ENCODE measurements around the gene GAD1. TPM values are rescaled to one million over a fixed set of nuclear protein-coding genes. Genes with fewer than 3 reads are reported as not detected.

Gene GAD1
- total and polyA plus RNA-seq, 2 donors: 0.43 to 0.85 TPM

GRCh38 chr2:170845343-170845742, 28.7 kb downstream of the GAD1 start:
- Histone ChIP-seq H3K4me1 (ENCODE audit: insufficient read depth) (no peaks in the 10 kb centered on the region), H3K4me3 (ENCODE audit: low read depth, low read length) (no peak overlapping the region), H3K27ac (ENCODE audit: low read depth) (no peak overlapping the region), H3K36me3 (ENCODE audit: insufficient read depth) (no peaks in the 10 kb centered on the region)
- DNase-seq (ENCODE audit: extremely low spot score): no peak
- WGBS: 83% methylated on average over 10 of the region's 10 CpGs

- DNase-seq (ENCODE audit: extremely low spot score): no peak
- no peak overlapping the region for H3K27ac ChIP-seq (ENCODE audit: low read depth)
- H3K4me3 ChIP-seq (ENCODE audit: low read depth, low read length): no peak overlapping the region
- H3K36me3 ChIP-seq (ENCODE audit: insufficient read depth): no peaks in the 10 kb centered on the region
- no peaks in the 10 kb centered on the region for H3K4me1 ChIP-seq (ENCODE audit: insufficient read depth)
These were observed 29.6 kb downstream of the GAD1 start for GRCh38 chr2:170846314-170846713.

GRCh38 chr2:170847716-170848115, 31.0 kb downstream of the GAD1 start:
- DNase-seq (ENCODE audit: extremely low spot score): no peak
- Histone ChIP-seq H3K4me3 (ENCODE audit: low read depth, low read length) (no peak overlapping the region), H3K27ac (ENCODE audit: low read depth) (no peak overlapping the region), H3K36me3 (ENCODE audit: insufficient read depth) (no peaks in the 10 kb centered on the region), H3K4me1 (ENCODE audit: insufficient read depth) (no peaks in the 10 kb centered on the region)
- 63% methylated on average over 4 of the region's 4 CpGs for WGBS

- no peaks in the 10 kb centered on the region for H3K4me1 ChIP-seq (ENCODE audit: insufficient read depth)
- no peaks in the 10 kb centered on the region for H3K36me3 ChIP-seq (ENCODE audit: insufficient read depth)
- H3K27ac ChIP-seq (ENCODE audit: low read depth): no peak overlapping the region
- H3K4me3 ChIP-seq (ENCODE audit: low read depth, low read length): no peak overlapping the region
- no peak for DNase-seq (ENCODE audit: extremely low spot score)
- WGBS: 86% methylated on average over 2 of the region's 2 CpGs
These were observed 31.9 kb downstream of the GAD1 start for GRCh38 chr2:170848587-170848986.

- no peaks in the 10 kb centered on the region for H3K36me3 ChIP-seq (ENCODE audit: insufficient read depth)
- WGBS: 93% methylated on average over 3 of the region's 3 CpGs
- no peak for DNase-seq (ENCODE audit: extremely low spot score)
These were observed 33.6 kb downstream of the GAD1 start for GRCh38 chr2:170850251-170850650.

GRCh38 chr2:170851635-170852034, 34.9 kb downstream of the GAD1 start:
- DNase-seq (ENCODE audit: extremely low spot score): no peak
- Histone ChIP-seq H3K36me3 (ENCODE audit: insufficient read depth) (no peaks in the 10 kb centered on the region), H3K27ac (ENCODE audit: low read depth) (no peak overlapping the region), H3K4me3 (ENCODE audit: low read depth, low read length) (no peak overlapping the region), H3K4me1 (ENCODE audit: insufficient read depth) (no peaks in the 10 kb centered on the region)
- WGBS: 88% methylated on average over 1 of the region's 1 CpG

More at GRCh38 chr2:170850251-170850650, 33.6 kb downstream of the GAD1 start:
- Histone ChIP-seq H3K27ac (ENCODE audit: low read depth) (no peak overlapping the region), H3K4me1 (ENCODE audit: insufficient read depth) (no peaks in the 10 kb centered on the region), H3K4me3 (ENCODE audit: low read depth, low read length) (no peak overlapping the region)

GRCh38 chr2:170856066-170856465, 39.4 kb downstream of the GAD1 start:
- H3K36me3 ChIP-seq (ENCODE audit: insufficient read depth): no peaks in the 10 kb centered on the region
- no peak overlapping the region for H3K27ac ChIP-seq (ENCODE audit: low read depth)
- WGBS: 94% methylated on average over 1 of the region's 1 CpG
- no peaks in the 10 kb centered on the region for H3K4me1 ChIP-seq (ENCODE audit: insufficient read depth)
- no peak overlapping the region for H3K4me3 ChIP-seq (ENCODE audit: low read depth, low read length)
- DNase-seq (ENCODE audit: extremely low spot score): no peak

- no peak for DNase-seq (ENCODE audit: extremely low spot score)
- Histone ChIP-seq H3K36me3 (ENCODE audit: insufficient read depth) (no peaks in the 10 kb centered on the region), H3K27ac (ENCODE audit: low read depth) (no peak overlapping the region), H3K4me1 (ENCODE audit: insufficient read depth) (no peaks in the 10 kb centered on the region), H3K4me3 (ENCODE audit: low read depth, low read length) (no peak overlapping the region)
- WGBS: 66% methylated on average over 7 of the region's 7 CpGs
These were observed 45.7 kb downstream of the GAD1 start for GRCh38 chr2:170862286-170862902.

- Histone ChIP-seq H3K4me1 (ENCODE audit: insufficient read depth) (no peaks in the 10 kb centered on the region), H3K27ac (ENCODE audit: low read depth) (no peak overlapping the region), H3K4me3 (ENCODE audit: low read depth, low read length) (no peak overlapping the region), H3K36me3 (ENCODE audit: insufficient read depth) (no peaks in the 10 kb centered on the region)
- WGBS: 87% methylated on average over 4 of the region's 4 CpGs
- no peak for DNase-seq (ENCODE audit: extremely low spot score)
These were observed 46.4 kb downstream of the GAD1 start for GRCh38 chr2:170863087-170863486.

GRCh38 chr2:170869036-170869435, 52.3 kb downstream of the GAD1 start:
- 37% methylated on average over 1 of the region's 1 CpG for WGBS
- no peak overlapping the region for H3K4me3 ChIP-seq (ENCODE audit: low read depth, low read length)
- no peak for DNase-seq (ENCODE audit: extremely low spot score)
- no peak overlapping the region for H3K27ac ChIP-seq (ENCODE audit: low read depth)
- H3K4me1 ChIP-seq (ENCODE audit: insufficient read depth): no peaks in the 10 kb centered on the region
- H3K36me3 ChIP-seq (ENCODE audit: insufficient read depth): no peaks in the 10 kb centered on the region

GRCh38 chr2:170869461-170869860, 52.8 kb downstream of the GAD1 start:
- Histone ChIP-seq H3K27ac (ENCODE audit: low read depth) (no peak overlapping the region), H3K4me3 (ENCODE audit: low read depth, low read length) (no peak overlapping the region), H3K4me1 (ENCODE audit: insufficient read depth) (no peaks in the 10 kb centered on the region), H3K36me3 (ENCODE audit: insufficient read depth) (no peaks in the 10 kb centered on the region)
- no peak for DNase-seq (ENCODE audit: extremely low spot score)
- 82% methylated on average over 4 of the region's 4 CpGs for WGBS

- peak; percentile 45 for DNase-seq (ENCODE audit: extremely low spot score)
- Histone ChIP-seq H3K27ac (ENCODE audit: low read depth) (no peak overlapping the region), H3K4me3 (ENCODE audit: low read depth, low read length) (no peak overlapping the region), H3K36me3 (ENCODE audit: insufficient read depth) (no peaks in the 10 kb centered on the region), H3K4me1 (ENCODE audit: insufficient read depth) (no peaks in the 10 kb centered on the region)
- 20% methylated on average over 13 of the region's 13 CpGs for WGBS
These were observed 56.5 kb downstream of the GAD1 start for GRCh38 chr2:170873035-170873692.

GRCh38 chr2:170878066-170878465, 61.4 kb downstream of the GAD1 start:
- DNase-seq (ENCODE audit: extremely low spot score): no peak
- Histone ChIP-seq H3K4me3 (ENCODE audit: low read depth, low read length) (no peak overlapping the region), H3K4me1 (ENCODE audit: insufficient read depth) (no peaks in the 10 kb centered on the region), H3K27ac (ENCODE audit: low read depth) (no peak overlapping the region), H3K36me3 (ENCODE audit: insufficient read depth) (no peaks in the 10 kb centered on the region)

- Histone ChIP-seq H3K4me3 (ENCODE audit: low read depth, low read length) (no peak overlapping the region), H3K27ac (ENCODE audit: low read depth) (no peak overlapping the region), H3K4me1 (ENCODE audit: insufficient read depth) (no peaks in the 10 kb centered on the region), H3K36me3 (ENCODE audit: insufficient read depth) (no peaks in the 10 kb centered on the region)
- 79% methylated on average over 1 of the region's 1 CpG for WGBS
- no peak for DNase-seq (ENCODE audit: extremely low spot score)
These were observed 61.8 kb downstream of the GAD1 start for GRCh38 chr2:170878505-170878904.

All from urinary bladder (tissue), 4 donors.